GM18951 (cell line): Measurements from ENCODE around the gene GUCY2D.
"Not testable (repeated sequence)": the region's sequence is repeated elsewhere in the genome, so short reads cannot be mapped to it uniquely, and the experiment has no call there.

Experiments used
- POLR2A ChIP-seq: IDR thresholded peaks from 4 replicates; pipeline ENCODE4 v1.6.1; 2011; ENCODE audit warnings: mild to moderate bottlenecking; ENCODE audit not compliant: insufficient read length, insufficient read depth; ENCODE audit errors: extremely low read depth
- in situ Hi-C: fragments of 300-500 bp; cut with MboI; formaldehyde crosslinking; loops from one replicate; pipeline ENCODE4 v1.12.0; 2022; ENCODE audit warnings: low sequenced_read_pairs, mixed read lengths, inconsistent platforms; ENCODE audit not compliant: unreplicated experiment

Gene GUCY2D

GRCh38 chr17:8001976-8002720, at the start of gene GUCY2D:
Gene GUCY2D, plus strand, starts transcription at chr17:8002615. Its CDS starts 433 bp downstream, at chr17:8003048.
- in situ Hi-C loops, result no loop called here
- TF ChIP-seq POLR2A, result no peak

GRCh38 chr17:7953266-7953665, 49.1 kb upstream of the GUCY2D start:
- in situ Hi-C loops, result not testable (repeated sequence)

- in situ Hi-C loops, result no loop called here
- TF ChIP-seq POLR2A, result no peak
Observed at GRCh38 chr17:7955414-7956227, 46.8 kb upstream of the GUCY2D start.

GRCh38 chr17:7956228-7956965, 46.0 kb upstream of the GUCY2D start:
- in situ Hi-C loops, result no loop called here
- no peak for TF ChIP-seq POLR2A

GRCh38 chr17:7959503-7960253, 42.7 kb upstream of the GUCY2D start:
- TF ChIP-seq POLR2A, result no peak
- in situ Hi-C loops, result no loop called here

- no peak for TF ChIP-seq POLR2A
- in situ Hi-C loops, result no loop called here
Observed at GRCh38 chr17:7961421-7961820, 41.0 kb upstream of the GUCY2D start.

DNA sequence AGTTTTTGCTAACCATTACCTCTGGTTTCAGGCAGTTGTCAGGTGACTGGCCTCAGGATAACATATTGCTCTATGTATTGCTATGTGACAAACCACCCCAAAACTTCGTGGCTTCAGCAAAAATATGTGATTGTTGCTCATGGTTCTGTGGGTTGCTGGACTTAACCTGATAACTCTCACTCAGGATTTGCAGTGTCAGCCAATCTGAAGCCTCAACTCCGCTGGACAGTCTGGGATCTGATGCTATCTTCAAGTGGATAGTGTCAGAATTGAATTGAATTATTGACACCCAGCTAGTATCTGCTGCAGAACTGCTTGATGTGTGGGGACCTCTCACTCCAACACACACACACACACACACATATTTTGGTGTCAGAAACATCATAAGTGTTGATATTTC, 34.7 kb upstream of the GUCY2D start:
- in situ Hi-C loops, result no loop called here
- no peak for TF ChIP-seq POLR2A

DNA sequence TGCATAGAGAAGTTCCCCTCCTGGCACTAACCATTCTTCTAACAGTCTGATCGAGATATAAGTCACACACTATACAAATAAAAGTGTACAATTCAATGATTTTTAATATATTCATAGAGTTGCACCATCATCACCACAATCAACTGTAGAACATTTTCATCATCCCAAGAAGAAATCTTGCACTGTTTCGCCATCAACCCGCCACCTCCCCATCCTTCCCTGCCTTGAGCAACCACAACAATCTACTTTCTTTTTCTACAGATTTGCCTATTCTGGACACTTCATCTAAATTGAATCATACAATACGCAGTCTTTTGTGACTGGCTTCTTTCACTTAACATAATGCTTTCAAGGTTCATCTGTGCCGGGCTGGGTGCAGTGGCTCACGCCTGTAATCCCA, 33.0 kb upstream of the GUCY2D start:
- no peak for TF ChIP-seq POLR2A
- in situ Hi-C loops, result no loop called here

DNA sequence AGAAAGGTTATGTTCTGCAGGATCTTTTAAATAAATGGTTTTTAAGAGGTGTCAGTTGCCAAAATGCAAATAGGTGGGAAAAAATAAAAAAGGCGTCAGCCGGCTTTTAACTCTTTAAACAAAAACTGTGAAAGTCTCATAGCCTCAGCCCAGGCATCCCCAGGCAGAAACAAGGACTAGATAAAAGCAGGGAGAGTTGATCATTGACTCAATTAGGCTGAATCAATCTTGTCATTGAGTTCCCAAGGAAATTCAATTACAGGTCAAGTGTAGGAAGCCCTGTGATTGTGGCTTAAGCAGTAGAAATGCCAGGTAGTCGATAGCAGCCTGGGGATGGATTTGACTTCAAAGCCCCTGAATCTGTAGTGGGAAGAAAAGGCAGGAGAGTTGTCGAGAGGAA, 30.8 kb upstream of the GUCY2D start:
- in situ Hi-C loops, result no loop called here
- TF ChIP-seq POLR2A, result no peak

- in situ Hi-C loops, result no loop called here
- TF ChIP-seq POLR2A, result no peak
Observed at GRCh38 chr17:7972131-7972785, 30.2 kb upstream of the GUCY2D start.

- in situ Hi-C loops, result no loop called here
- TF ChIP-seq POLR2A, result no peak
Observed at GRCh38 chr17:7974638-7975131, 27.7 kb upstream of the GUCY2D start.

DNA sequence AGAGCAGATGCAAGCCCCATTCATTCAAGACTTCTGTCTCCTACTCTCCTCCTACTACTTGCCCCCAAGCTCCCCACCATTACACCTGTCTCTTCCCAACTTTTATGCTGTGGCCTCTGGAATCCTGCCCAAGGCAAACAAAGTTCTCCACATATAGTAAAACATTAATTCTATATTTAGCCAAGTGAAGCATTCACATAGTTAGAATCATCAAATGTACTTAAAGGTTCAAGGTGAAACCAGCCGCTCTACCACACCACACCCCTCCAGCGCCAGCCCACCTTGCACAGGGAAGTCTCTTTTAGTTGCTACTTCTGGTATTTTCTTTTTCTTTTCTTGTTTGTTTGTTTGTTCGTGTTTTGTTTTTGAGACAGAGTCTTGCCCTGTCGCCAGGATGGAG, 25.4 kb upstream of the GUCY2D start:
- in situ Hi-C loops, result no loop called here
- no peak for TF ChIP-seq POLR2A

- no peak for TF ChIP-seq POLR2A
- in situ Hi-C loops, result no loop called here
Observed at GRCh38 chr17:7977805-7978204, 24.6 kb upstream of the GUCY2D start.

- in situ Hi-C loops, result no loop called here
- TF ChIP-seq POLR2A, result no peak
Observed at GRCh38 chr17:7982173-7982572, 20.2 kb upstream of the GUCY2D start.
